ENCODE results near the gene PDILT.
"Not testable (repeated sequence)": the region's sequence is repeated elsewhere in the genome, so short reads cannot be mapped to it uniquely, and the experiment has no call there.

The PDILT gene

GRCh38 chr16:20427401-20427797 is 22.9 kb upstream of the PDILT start:
- H3K9me2 ChIP-seq (replicated peaks; ENCODE audit: insufficient read depth, low read length); H4K20me1 ChIP-seq (ENCODE audit: low read depth, low read length); H3K4me2 ChIP-seq (ENCODE audit: low read depth, low read length, poor library complexity, severe bottlenecking); H2AFZ ChIP-seq (ENCODE audit: low read depth, low read length, severe bottlenecking); H3F3A ChIP-seq (ENCODE audit: insufficient read depth); H3K9me3 ChIP-seq (ENCODE audit: insufficient read depth, low read length); H3K9ac ChIP-seq (ENCODE audit: low read length); H3K4me3 ChIP-seq (ENCODE audit: insufficient read depth, low read length, poor library complexity, severe bottlenecking); H3K36me3 ChIP-seq (ENCODE audit: low read length); H3K79me2 ChIP-seq (ENCODE audit: insufficient read depth, low read length); H3K27ac ChIP-seq (ENCODE audit: low read depth, low read length); H3K27me3 ChIP-seq (ENCODE audit: low read length): not testable (repeated sequence)

DNA sequence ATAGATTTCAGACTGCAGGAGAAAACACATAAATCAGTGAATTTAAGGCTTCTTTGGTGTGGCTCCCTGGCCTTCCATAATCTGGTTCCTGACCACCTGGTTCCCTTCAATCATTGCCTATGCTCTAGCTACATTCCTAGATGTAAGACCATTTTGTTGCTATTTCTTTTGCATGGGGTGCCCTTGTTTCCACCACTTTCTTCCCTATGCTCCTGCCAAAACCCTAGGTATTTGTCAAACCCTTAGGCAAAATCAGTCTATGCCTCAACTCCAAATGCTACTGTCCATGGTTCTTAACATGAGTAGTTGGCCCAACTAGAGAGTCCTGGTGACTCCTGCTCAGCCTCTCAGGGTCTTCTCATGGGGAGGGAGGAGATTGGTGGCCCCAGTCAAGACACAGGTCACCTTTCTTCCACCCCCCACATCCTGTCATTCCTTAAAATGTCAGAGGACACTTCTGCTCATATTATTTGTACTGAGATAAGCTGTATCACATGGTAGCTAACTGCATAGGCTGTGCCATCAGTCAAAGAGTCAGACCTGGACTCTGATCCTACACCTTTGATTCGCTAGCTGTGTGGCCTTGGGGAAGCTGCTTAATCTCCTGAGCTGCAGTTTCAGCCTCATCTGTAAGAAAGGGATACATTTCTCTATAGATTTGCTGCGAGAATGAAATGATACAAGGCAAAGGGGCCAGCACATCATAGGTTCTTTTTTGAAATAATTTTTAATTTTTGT is 19.8 kb upstream of the PDILT start:
- Histone ChIP-seq H3K27ac (ENCODE audit: low read depth, low read length) (no peak overlapping the region), H3K9ac (ENCODE audit: low read length) (no peak overlapping the region), H2AFZ (ENCODE audit: low read depth, low read length, severe bottlenecking) (no peak overlapping the region), H3K4me2 (ENCODE audit: low read depth, low read length, poor library complexity, severe bottlenecking) (no peak overlapping the region), H3K27me3 (ENCODE audit: low read length) (no peaks in the 10 kb centered on the region), H4K20me1 (ENCODE audit: low read depth, low read length) (no peaks in the 10 kb centered on the region), H3K9me3 (ENCODE audit: insufficient read depth, low read length) (no peaks in the 10 kb centered on the region), H3K79me2 (ENCODE audit: insufficient read depth, low read length) (no peaks in the 10 kb centered on the region), H3K9me2 (replicated peaks; ENCODE audit: insufficient read depth, low read length) (no peaks in the 10 kb centered on the region), H3K36me3 (ENCODE audit: low read length) (no peaks in the 10 kb centered on the region), H3K4me3 (ENCODE audit: insufficient read depth, low read length, poor library complexity, severe bottlenecking) (no peak overlapping the region), H3F3A (ENCODE audit: insufficient read depth) (no peaks in the 10 kb centered on the region)
- no peak for TF ChIP-seq EZH2phosphoT487 (conservative IDR thresholded peaks at IDR 0.05; ENCODE audit: low read length)
- TF ChIP-seq, protein P1, sequence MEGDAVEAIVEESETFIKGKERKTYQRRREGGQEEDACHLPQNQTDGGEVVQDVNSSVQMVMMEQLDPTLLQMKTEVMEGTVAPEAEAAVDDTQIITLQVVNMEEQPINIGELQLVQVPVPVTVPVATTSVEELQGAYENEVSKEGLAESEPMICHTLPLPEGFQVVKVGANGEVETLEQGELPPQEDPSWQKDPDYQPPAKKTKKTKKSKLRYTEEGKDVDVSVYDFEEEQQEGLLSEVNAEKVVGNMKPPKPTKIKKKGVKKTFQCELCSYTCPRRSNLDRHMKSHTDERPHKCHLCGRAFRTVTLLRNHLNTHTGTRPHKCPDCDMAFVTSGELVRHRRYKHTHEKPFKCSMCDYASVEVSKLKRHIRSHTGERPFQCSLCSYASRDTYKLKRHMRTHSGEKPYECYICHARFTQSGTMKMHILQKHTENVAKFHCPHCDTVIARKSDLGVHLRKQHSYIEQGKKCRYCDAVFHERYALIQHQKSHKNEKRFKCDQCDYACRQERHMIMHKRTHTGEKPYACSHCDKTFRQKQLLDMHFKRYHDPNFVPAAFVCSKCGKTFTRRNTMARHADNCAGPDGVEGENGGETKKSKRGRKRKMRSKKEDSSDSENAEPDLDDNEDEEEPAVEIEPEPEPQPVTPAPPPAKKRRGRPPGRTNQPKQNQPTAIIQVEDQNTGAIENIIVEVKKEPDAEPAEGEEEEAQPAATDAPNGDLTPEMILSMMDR (IDR thresholded peaks at IDR 0.05; ENCODE audit: insufficient read depth, low read length, poor library complexity, severe bottlenecking), result no peak

DNA sequence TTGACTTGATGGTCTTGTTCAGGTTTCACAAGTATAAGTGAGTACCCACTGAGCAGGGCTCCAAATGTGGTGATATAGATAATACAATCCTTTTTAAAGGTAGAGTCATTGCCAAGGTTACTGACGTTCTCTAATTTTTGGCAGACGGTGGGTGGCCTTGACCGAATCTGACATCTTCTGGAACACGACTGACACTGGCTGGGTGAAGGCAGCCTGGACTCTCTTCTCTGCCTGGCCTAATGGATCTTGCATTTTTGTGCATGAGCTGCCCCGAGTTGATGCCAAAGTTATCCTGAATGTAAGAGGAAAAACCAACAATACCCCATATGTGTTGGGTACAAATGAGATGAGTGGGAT is 19.2 kb upstream of the PDILT start:
- not testable (repeated sequence) for H3K9me2 ChIP-seq (replicated peaks; ENCODE audit: insufficient read depth, low read length); H3K4me2 ChIP-seq (ENCODE audit: low read depth, low read length, poor library complexity, severe bottlenecking); H2AFZ ChIP-seq (ENCODE audit: low read depth, low read length, severe bottlenecking); H3K36me3 ChIP-seq (ENCODE audit: low read length); H3K79me2 ChIP-seq (ENCODE audit: insufficient read depth, low read length); H3K27ac ChIP-seq (ENCODE audit: low read depth, low read length); H3K9ac ChIP-seq (ENCODE audit: low read length); H4K20me1 ChIP-seq (ENCODE audit: low read depth, low read length); H3F3A ChIP-seq (ENCODE audit: insufficient read depth); H3K4me3 ChIP-seq (ENCODE audit: insufficient read depth, low read length, poor library complexity, severe bottlenecking); H3K9me3 ChIP-seq (ENCODE audit: insufficient read depth, low read length); H3K27me3 ChIP-seq (ENCODE audit: low read length)

DNA sequence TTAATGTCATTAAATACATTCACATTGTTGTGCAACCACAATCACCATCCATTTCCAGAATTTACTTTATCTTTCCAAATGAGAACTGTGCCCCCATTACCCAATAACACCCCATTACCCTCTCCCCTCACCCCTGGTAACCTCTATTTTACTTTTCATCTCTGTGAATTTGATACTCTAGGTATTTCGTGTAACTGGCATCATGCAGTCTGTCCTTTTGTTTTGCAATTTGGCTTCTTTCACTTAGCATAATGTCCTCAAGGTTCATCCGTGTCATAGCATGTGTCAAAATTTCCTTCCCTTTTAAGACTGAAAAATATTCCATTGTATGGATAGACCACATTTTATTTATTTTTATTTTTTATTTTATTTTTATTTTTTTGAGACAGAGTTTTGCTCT is 17.2 kb upstream of the PDILT start:
- not testable (repeated sequence) for H3K4me3 ChIP-seq (ENCODE audit: insufficient read depth, low read length, poor library complexity, severe bottlenecking); H3K4me2 ChIP-seq (ENCODE audit: low read depth, low read length, poor library complexity, severe bottlenecking); H3K9ac ChIP-seq (ENCODE audit: low read length); H3K9me3 ChIP-seq (ENCODE audit: insufficient read depth, low read length); H3K79me2 ChIP-seq (ENCODE audit: insufficient read depth, low read length); H3F3A ChIP-seq (ENCODE audit: insufficient read depth); H3K36me3 ChIP-seq (ENCODE audit: low read length); H3K9me2 ChIP-seq (replicated peaks; ENCODE audit: insufficient read depth, low read length); H3K27me3 ChIP-seq (ENCODE audit: low read length); H2AFZ ChIP-seq (ENCODE audit: low read depth, low read length, severe bottlenecking); H3K27ac ChIP-seq (ENCODE audit: low read depth, low read length); H4K20me1 ChIP-seq (ENCODE audit: low read depth, low read length)

- H3K9ac ChIP-seq (ENCODE audit: low read length); H4K20me1 ChIP-seq (ENCODE audit: low read depth, low read length); H3K79me2 ChIP-seq (ENCODE audit: insufficient read depth, low read length); H3K27ac ChIP-seq (ENCODE audit: low read depth, low read length); H3K36me3 ChIP-seq (ENCODE audit: low read length); H3K9me3 ChIP-seq (ENCODE audit: insufficient read depth, low read length); H3K27me3 ChIP-seq (ENCODE audit: low read length); H3F3A ChIP-seq (ENCODE audit: insufficient read depth); H3K4me3 ChIP-seq (ENCODE audit: insufficient read depth, low read length, poor library complexity, severe bottlenecking); H3K9me2 ChIP-seq (replicated peaks; ENCODE audit: insufficient read depth, low read length); H3K4me2 ChIP-seq (ENCODE audit: low read depth, low read length, poor library complexity, severe bottlenecking); H2AFZ ChIP-seq (ENCODE audit: low read depth, low read length, severe bottlenecking): not testable (repeated sequence)
Observed at GRCh38 chr16:20419093-20419492, 14.6 kb upstream of the PDILT start.

Measured in SU-DHL-6 (cell line).